Testis (tissue), 3 donors: ENCODE measurements around the gene RHBDD1. TPM values are rescaled to one million over a fixed set of nuclear protein-coding genes. Genes with fewer than 3 reads are reported as not detected.

ENCODE experiments used
- DNase-seq: peaks from one replicate; pipeline ENCODE4 v3.0.0-alpha.2; 2019
- H3K27ac ChIP-seq, 2 donors: fragments of 200-600 bp; sonication (generic); one replicate each; pipeline ENCODE4 v1.5.1; 2019
- H3K27me3 ChIP-seq: fragments of 200-600 bp; sonication (generic); one replicate; pipeline ENCODE4 v1.5.1; 2019
- H3K36me3 ChIP-seq: fragments of 200-600 bp; sonication (generic); one replicate; pipeline ENCODE4 v1.5.1; 2017; ENCODE audit warnings: low read depth; ENCODE audit errors: missing control alignments
- H3K4me1 ChIP-seq: fragments of 200-600 bp; sonication (generic); one replicate; pipeline ENCODE4 v1.5.1; 2019
- H3K4me3 ChIP-seq, 2 donors: fragments of 200-600 bp; sonication (generic); one replicate each; pipeline ENCODE4 v1.5.1; 2017 to 2019
- H3K9me3 ChIP-seq: fragments of 200-600 bp; sonication (generic); one replicate; pipeline ENCODE4 v1.5.1; 2017
- CTCF ChIP-seq, 3 experiments: fragments of 450-650 bp in 2 of 3; fragments of 200-600 bp in 1 of 3; sonication (generic) in 1 of 3; IDR thresholded peaks; one replicate each; pipeline ENCODE4 v1.5.1; 2016 to 2019; ENCODE audit warnings: antibody characterized with exemption in 3 of 3, mild to moderate bottlenecking in 2 of 3, moderate library complexity in 1 of 3
- POLR2A ChIP-seq: fragments of 450-650 bp; IDR thresholded peaks from one replicate; pipeline ENCODE4 v1.6.1; 2017; ENCODE audit warnings: antibody characterized with exemption, mild to moderate bottlenecking, moderate library complexity
- WGBS, 2 donors: methylation state at CpG; one replicate each; pipeline ENCODE4 v1.1.5; 2018; 5-methylcytosine and 5-hydroxymethylcytosine counted together
- intact Hi-C: fragments of 100-400 bp; cut with DNase I; formaldehyde crosslinking; loops from one replicate; pipeline ENCODE4 v1.15.1; 2023; ENCODE audit warnings: low total_unique reads
- polyA plus RNA-seq: library from polyadenylated mRNA; stranded (reverse); fragments of 350-450 nt; fragmentation: Illumina TruSeq; extraction: RNeasy Lipid Tissue Mini Kit (QIAGEN cat#74804); gene quantifications from one replicate; pipeline ENCODE4 v1.2.3, GENCODE V29; 2014; ENCODE audit warnings: low read depth, low replicate concordance; ENCODE audit not compliant: insufficient read depth
- total RNA-seq, 2 donors: library from RNA; depleted of rRNA; stranded (reverse); fragments of >200 nt; gene quantifications; one replicate each; pipeline ENCODE4 v1.2.3, GENCODE V29; 2016

Gene RHBDD1
- total and polyA plus RNA-seq, 3 donors from 2014 or later, result 38.0 to 49.8 (median 43.4) TPM

- Histone ChIP-seq H3K9me3 (no peaks in the 10 kb centered on the region), H3K36me3 (no peaks in the 10 kb centered on the region), H3K27me3 (no peaks in the 10 kb centered on the region), H3K4me1 (no peaks in the 10 kb centered on the region), H3K4me3 (no peak overlapping the region), H3K27ac (no peak overlapping the region)
- TF ChIP-seq POLR2A, result no peak
- no peak for TF ChIP-seq CTCF (IDR thresholded peaks at IDR 0.05)
- intact Hi-C loops, result no loop called here
- DNase-seq, result no peak
- 81 to 84% methylated on average over 9 of the region's 9 CpGs for WGBS, 2 donors
Observed at GRCh38 chr2:226943862-226944620, 108.2 kb downstream of the RHBDD1 start.

GRCh38 chr2:226953206-226953605 is 117.4 kb downstream of the RHBDD1 start:
- Histone ChIP-seq H3K27ac (peak overlapping the region in 1 of 2 donors; percentile 54), H3K36me3 (no peaks in the 10 kb centered on the region), H3K27me3 (no peaks in the 10 kb centered on the region), H3K9me3 (no peaks in the 10 kb centered on the region), H3K4me3 (no peak overlapping the region), H3K4me1 (no peaks in the 10 kb centered on the region)
- 64 to 69% methylated on average over 3 of the region's 3 CpGs for WGBS, 2 donors
- DNase-seq, result peak; percentile 63
- TF ChIP-seq POLR2A (no peak), CTCF (IDR thresholded peaks at IDR 0.05) (no peak)
- intact Hi-C loops, result no loop called here

- Histone ChIP-seq H3K27ac (peak overlapping the region in 1 of 2 donors; percentile 54), H3K9me3 (no peaks in the 10 kb centered on the region)
- WGBS, 2 donors, result 92 to 99% methylated on average over 6 of the region's 6 CpGs
Observed at GRCh38 chr2:226953826-226954225, 118.0 kb downstream of the RHBDD1 start.

GRCh38 chr2:226956659-226957058 is 120.8 kb downstream of the RHBDD1 start:
- Histone ChIP-seq H3K4me3 (no peak overlapping the region), H3K27ac (no peak overlapping the region), H3K4me1 (no peaks in the 10 kb centered on the region), H3K27me3 (no peaks in the 10 kb centered on the region), H3K9me3 (no peaks in the 10 kb centered on the region), H3K36me3 (no peaks in the 10 kb centered on the region)
- WGBS, 2 donors, result 23 to 42% methylated on average over 1 of the region's 1 CpG
- no peak for TF ChIP-seq CTCF (IDR thresholded peaks at IDR 0.05)
- TF ChIP-seq POLR2A, result no peak
- no peak for DNase-seq
- intact Hi-C loops, result no loop called here

More at GRCh38 chr2:226953826-226954225, 118.0 kb downstream of the RHBDD1 start:
- Histone ChIP-seq H3K27me3 (no peaks in the 10 kb centered on the region), H3K36me3 (no peaks in the 10 kb centered on the region), H3K4me1 (no peaks in the 10 kb centered on the region), H3K4me3 (no peak overlapping the region)
- DNase-seq, result no peak
- TF ChIP-seq POLR2A (no peak), CTCF (IDR thresholded peaks at IDR 0.05) (no peak)
- intact Hi-C loops, result no loop called here

GRCh38 chr2:226959418-226959817 is 123.6 kb downstream of the RHBDD1 start:
- DNase-seq, result no peak
- H3K4me1 ChIP-seq, result peaks cover 9% of the 10 kb centered on the region
- intact Hi-C loops, result no loop called here
- H3K27ac ChIP-seq, result no peak overlapping the region
- no peaks in the 10 kb centered on the region for H3K27me3 ChIP-seq
- H3K4me3 ChIP-seq, result no peak overlapping the region
- H3K9me3 ChIP-seq, result no peaks in the 10 kb centered on the region
- H3K36me3 ChIP-seq, result no peaks in the 10 kb centered on the region
- WGBS, 2 donors, result 88 to 98% methylated on average over 1 of the region's 1 CpG
- TF ChIP-seq POLR2A, result no peak
- no peak for TF ChIP-seq CTCF (IDR thresholded peaks at IDR 0.05)
